GM18951 (cell line): ENCODE measurements around the gene LRFN3.

Source experiments
- POLR2A ChIP-seq: IDR thresholded peaks from 4 replicates; pipeline ENCODE4 v1.6.1; 2011; ENCODE audit warnings: mild to moderate bottlenecking; ENCODE audit not compliant: insufficient read length, insufficient read depth; ENCODE audit errors: extremely low read depth
- in situ Hi-C: fragments of 300-500 bp; cut with MboI; formaldehyde crosslinking; loops from one replicate; pipeline ENCODE4 v1.12.0; 2022; ENCODE audit warnings: low sequenced_read_pairs, mixed read lengths, inconsistent platforms; ENCODE audit not compliant: unreplicated experiment

The LRFN3 gene

DNA sequence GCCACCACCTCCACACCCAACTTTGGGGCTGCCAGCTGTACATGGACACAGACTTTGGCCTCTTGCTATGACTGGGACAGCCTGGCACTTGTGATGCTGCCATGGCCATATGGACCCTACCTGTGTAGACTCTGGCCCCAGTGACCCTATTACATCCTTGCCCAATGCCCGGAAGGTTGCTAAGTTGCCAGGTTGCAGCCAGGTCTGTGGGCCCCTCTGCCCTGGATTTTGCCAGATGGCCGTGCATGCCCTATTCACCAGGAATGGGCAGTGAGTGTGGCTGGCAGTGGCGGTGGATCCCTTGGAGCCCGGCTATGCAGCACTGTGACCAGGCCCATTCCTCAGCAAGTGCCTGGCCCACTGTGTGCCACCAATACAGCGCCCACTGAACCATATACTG lies 49.9 kb downstream of the LRFN3 start:
- in situ Hi-C loops, result no loop called here
- TF ChIP-seq POLR2A, result no peak

DNA sequence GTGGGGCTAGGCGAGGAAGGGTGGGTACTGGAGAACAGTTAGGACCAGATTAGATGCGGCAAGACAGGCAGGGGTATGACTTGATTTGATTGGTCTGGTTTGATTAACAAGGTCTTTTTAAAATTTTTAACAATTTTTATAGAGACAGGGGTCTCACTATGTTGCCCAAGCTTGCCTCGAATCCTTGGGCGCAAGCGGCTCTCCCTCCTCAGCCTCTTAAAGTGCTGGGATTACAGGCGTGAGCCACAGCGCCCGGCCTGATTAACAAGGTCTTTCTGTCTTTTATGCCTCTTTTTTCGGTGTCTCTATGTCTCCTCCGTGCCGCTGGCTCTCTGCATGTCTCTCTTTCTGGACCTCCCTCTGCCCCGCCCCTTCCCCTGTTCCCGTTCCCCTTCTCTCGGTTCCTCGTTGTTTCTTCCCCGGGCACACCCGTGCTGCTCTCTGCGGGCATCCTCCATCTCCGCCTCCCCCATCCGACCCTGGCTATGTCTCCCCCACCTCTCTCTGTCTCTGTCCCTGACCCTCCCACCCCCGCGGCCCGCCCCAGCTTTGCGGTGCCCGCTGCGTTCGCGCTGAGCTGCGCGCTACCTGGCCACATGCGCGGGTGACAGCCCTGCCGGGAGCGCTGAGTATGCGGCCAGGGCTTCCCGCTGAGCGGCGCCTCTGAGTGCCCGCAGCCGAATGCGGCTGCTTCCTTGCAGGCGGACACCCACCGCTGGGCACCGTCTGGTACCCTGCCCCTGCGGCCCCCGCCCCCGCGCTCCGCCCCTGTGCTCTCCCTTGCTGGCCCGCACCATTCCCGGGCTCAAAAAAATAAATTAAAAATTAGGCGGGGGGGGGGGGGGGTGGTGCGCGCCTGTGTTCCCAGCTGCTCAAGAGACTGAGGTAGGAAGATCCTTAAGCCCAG lies 50.7 kb downstream of the LRFN3 start:
- TF ChIP-seq POLR2A, result no peak
- in situ Hi-C loops, result no loop called here

DNA sequence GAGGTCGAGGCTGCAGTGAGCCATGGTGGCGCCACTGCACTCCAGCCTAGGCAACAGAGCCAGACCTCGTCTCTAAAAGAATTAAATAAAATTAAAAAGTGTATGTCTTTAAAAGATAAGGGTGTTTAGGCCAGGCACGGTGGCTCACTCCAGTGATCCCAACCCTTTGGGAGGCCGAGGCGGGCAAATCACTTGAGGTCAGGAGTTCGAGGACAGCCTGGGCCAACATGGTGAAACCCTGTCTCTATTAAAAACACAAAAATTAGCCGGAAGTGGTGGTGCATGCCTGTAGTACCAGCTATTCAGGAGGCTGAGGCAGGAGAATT lies 51.4 kb downstream of the LRFN3 start:
- in situ Hi-C loops, result no loop called here
- TF ChIP-seq POLR2A, result no peak

DNA sequence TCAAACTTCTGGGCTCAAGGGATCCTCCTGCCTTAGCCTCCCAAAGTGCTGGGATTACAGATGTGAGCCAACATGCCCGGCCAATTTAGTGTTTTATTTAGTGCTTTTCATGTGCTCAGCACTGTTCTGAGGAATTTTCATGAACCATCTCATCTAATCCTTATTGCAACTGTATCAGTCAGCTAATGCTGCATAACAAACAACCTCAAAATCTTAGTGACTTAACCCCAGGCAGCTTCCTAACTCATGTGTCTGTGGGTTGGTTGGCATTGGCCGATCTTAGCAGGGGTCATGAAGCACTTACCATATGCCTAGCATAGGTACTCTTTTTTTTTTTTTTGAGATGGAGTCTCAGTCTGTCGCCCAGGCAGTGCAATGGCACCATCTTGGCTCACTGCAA lies 52.6 kb downstream of the LRFN3 start:
- in situ Hi-C loops, result no loop called here
- TF ChIP-seq POLR2A, result no peak

DNA sequence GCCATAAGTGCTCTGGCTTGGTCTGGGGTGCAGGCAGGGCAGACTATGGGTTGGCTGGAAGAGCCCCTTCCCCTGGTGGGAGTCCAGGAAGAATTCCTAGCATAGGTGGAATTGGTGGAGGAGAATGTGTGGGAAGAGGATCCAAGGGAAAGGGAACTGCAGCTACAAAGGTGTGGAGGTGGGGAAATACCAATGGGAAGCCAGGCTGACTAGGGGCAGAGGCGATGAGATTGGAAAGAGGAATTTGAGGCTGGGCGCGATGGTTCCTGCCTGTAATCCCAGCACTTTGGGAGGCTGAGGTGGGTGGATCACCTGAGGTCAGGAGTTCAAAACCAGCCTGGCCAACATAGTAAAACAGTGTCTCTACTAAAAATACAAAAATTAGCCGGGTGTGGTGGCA lies 54.0 kb downstream of the LRFN3 start:
- TF ChIP-seq POLR2A, result no peak
- in situ Hi-C loops, result no loop called here

DNA sequence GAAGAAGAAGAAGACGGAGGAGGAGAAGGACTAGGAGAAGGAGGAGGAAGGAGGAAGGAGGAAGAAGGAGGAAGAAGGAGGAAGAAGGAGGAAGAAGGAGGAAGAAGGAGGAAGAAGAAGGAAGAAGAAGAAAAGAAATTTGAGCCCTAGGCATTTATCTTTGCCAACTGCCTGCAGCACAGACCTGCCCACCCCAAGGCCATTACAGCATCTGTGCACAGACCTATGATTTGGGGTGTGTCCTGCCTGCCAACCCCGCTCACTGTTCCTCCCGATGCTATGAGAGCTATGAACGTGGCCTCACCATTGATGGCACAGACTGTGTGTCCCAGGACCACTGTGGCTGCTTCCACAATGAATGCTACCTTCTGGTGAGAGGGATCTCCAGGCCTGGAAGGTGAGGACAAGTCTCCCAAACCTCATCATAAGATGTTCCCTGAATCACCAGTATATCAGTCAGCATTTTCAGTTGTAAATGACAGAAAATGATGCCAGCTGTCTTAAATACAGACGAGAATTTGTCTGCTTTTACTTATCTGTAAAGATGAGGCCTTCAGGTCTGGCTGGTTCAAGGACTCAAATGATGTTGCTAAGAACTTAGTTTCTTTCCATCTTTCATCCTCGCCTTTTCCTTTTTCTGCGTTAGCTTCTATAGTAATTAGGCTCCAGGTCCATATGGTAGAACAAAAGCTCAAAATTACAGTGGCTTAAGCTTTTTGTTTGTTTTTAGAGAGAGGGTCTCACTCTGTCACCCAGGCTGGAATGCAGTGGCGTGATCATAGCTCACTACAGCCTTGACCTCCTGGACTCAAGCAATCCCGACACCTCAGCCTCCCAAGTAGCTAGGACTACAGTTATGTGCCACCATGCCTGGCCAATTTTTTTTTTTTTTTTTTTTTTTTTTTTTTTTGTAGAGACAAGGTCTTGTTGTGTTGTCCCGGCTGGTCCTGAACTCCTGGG lies 54.9 kb downstream of the LRFN3 start:
- TF ChIP-seq POLR2A, result no peak
- in situ Hi-C loops, result no loop called here

DNA sequence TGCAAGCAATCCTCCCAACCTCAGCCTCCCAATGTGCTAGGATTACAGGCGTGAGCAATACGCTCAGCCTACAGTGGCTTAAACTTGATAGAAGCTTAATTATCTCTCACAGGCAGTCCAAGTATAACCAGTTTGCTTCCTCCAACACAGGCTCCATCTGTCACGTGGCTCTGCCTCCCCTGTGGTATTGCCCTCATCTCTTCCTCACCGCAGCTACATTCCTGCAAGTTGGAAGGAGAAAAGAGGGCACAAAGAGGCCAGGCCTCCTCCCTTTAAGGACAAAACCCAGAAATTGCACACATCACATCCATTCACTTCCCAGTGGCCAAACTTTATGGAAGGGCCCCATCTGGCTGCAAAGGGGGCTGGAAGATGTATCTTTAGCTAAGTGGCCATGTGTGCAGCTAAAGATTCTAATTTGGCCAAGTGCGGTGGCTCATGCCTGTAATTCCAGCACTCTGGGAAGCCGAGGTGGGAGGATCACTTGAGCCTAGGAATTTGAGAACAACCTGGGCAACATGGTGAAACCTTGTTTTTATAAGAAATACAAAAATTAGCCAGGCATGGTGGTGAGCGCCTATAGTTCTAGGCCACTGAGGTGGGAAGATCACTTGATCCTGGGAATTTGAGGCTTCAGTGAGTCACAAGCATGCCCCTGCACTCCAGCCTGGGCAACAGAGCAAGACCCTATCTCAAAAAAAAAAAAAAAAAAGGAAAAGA lies 55.7 kb downstream of the LRFN3 start:
- TF ChIP-seq POLR2A, result no peak
- in situ Hi-C loops, result no loop called here

DNA sequence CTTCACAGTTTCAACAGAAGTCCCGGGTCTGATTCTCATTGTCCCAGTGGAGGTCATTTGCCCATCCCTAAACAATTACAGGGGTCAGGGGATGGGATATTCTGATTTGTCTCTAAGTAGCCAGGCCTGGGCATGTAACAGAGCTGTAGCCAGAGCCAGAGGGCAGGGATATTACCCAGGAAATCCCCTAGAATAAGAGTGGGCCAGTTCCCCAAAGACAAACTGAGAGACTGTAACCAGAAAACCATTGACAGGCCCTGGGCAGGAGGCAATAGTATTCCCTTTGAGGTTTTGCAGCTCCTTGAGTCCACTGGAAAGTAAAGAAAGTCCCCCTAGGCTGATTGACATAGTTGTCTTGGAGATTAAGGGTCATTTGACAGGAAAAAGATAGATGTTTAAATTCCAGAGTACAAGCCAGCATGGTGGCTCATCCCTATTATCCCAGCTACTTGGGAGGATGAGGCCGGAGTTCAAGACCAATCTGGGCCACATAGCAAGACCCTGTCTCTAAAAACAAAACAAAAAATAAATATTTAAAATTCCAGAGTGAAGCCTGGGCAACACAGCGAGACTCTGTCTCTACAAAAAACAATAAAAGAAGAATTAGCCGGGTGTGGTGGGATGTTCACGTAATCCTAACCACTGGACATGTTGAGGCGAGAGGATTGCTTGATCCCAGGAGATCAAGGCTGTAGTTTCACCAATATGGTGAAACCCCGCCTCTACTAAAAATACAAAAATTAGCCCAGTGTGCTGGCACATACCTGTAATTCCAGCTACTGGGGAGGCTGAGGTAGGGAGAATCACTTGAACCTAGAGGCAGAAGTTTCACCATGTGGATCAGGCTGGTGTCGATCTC lies 57.0 kb downstream of the LRFN3 start:
- in situ Hi-C loops, result no loop called here
- TF ChIP-seq POLR2A, result no peak

DNA sequence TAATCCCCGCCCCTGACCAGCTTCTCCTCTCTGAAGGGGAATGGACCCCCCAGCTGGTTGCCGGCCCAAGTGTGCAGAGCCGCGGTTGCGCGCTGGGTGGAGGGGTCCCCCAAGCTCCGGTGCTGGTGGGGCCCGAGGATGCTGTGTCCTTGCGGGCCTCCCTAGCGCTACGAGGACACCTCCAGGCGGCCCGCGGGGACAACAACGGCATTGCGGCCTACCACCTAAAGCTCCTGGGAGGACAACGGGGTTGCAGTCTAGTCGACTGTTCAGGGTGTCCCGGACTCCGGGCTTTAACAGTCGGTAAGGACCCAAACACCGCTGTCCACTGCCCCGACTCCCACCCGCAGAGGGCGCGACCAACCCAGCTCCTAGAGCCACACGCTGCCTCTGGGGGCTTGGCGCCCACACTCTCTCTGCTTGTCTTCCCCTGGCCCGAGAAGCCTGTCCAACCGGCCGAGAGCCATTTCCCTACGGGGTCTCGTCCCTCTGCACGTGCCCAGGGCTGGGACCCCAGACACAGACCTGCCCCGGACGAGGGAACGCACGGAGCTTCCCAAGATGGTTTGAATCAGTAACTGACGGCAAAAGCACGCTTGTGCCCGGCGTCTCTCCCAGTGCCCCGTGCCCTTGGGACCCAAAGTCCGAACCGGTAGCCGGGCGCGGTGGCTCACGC lies 57.9 kb downstream of the LRFN3 start:
- in situ Hi-C loops, result no loop called here
- no peak for TF ChIP-seq POLR2A
